ENCODE data around the gene HOTAIR.

Gene HOTAIR

DNA sequence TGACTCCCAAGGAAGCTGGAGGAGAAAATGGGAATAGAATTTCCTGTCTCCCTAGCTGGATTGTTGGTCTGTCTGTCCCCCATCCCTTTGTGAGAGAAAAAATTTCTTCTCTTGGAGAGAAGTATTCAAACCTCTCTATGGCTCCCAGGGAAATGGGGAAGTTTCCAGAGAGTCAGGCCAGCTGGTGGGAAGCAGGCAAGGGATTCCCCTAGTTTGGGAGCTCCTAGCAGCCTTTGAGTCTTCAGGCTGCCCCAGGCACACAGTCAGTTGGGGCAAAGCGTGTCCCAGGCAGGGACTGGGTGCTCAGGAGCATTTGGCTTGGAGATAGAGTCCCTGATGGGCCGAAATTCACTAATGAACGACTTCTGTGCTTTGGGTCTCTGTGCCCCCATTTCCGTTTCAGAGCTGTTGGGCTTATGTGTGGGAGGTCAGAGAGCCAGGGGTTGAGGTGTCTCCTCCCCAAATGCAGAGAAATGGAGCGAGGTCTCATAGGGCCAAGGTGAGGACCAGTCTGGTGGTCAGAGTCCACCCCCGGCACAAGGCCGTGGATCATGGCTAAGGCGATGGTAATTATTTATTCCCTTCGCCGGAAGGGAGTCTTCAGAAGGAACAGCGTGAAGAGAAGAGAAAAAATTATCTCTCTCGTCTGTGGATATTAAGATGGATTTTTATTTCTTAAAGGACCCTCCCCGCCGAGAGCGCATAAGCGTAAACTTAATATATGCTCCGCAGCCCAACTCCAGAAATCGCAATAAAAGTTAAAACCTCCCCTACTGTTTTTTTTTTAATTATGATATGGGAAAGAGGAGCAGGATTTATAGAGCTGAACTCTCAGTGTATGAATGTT, 18.6 kb upstream of the HOTAIR start:
- ChIA-PET CTCF (interaction anchor here (1.2 to 4.0 kb wide), 5 partner anchors 9 to 214 kb away, joined by 3 to 20 read pairs (median 14); partner anchors contain the start of gene HOXC5), POLR2A (no interaction called here)
- no peak for DNase-seq (ENCODE audit: extremely low spot score)
- TF ChIP-seq CTCF (IDR thresholded peaks at IDR 0.05; ENCODE audit: control extremely low read depth, extremely low read depth, low read depth, missing control alignments): no peak

DNA sequence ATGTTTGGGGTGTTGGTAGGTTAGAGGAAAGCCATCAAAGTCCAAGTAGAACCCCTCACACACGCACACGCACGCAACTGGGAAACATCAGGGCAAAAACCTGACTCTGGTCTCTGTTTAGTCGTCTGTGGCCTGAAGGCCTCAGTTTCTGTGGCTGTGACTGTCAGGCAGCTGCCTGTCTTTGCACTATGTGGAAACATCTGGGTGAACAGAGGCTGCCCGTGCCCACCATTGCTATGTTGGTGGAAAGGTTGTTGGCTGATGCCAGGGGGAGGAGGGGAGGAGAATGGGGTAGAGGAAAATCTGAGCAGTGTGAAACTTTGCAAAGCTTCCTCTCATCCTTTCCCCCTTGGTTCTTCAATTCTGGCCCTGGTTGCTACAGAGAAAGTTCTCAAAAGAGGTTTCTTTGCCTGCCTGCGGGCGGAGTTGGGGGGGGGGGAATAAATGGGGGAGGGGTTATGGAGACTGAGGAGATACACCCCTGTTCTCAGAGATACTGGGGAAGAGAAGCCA, 17.7 kb upstream of the HOTAIR start:
- ChIA-PET CTCF (interaction anchor here (0.8 to 4.0 kb wide), 8 partner anchors 8 to 223 kb away, joined by 3 to 20 read pairs (median 14); partner anchors contain the start of gene HOXC5), POLR2A (no interaction called here)
- no peak for DNase-seq (ENCODE audit: extremely low spot score)
- TF ChIP-seq CTCF (IDR thresholded peaks at IDR 0.05; ENCODE audit: control extremely low read depth, extremely low read depth, low read depth, missing control alignments): no peak

- TF ChIP-seq CTCF (IDR thresholded peaks at IDR 0.05; ENCODE audit: control extremely low read depth, extremely low read depth, low read depth, missing control alignments): no peak
- CTCF ChIA-PET: interaction anchor here (0.6 to 4.0 kb wide), 14 partner anchors 10 to 333 kb away, joined by 3 to 20 read pairs (median 5); partner anchors contain the start of genes COPZ1 and HOXC5
- no peak for DNase-seq (ENCODE audit: extremely low spot score)
- POLR2A ChIA-PET: no interaction called here
Measured at GRCh38 chr12:53991077-53991460, 16.3 kb upstream of the HOTAIR start.

GRCh38 chr12:53990311-53991076, 15.7 kb upstream of the HOTAIR start:
- POLR2A ChIA-PET: no interaction called here
- no peak for TF ChIP-seq CTCF (IDR thresholded peaks at IDR 0.05; ENCODE audit: control extremely low read depth, extremely low read depth, low read depth, missing control alignments)
- CTCF ChIA-PET: interaction anchor here (0.6 to 4.0 kb wide), 13 partner anchors 10 to 334 kb away, joined by 3 to 20 read pairs (median 5); partner anchors contain the start of genes COPZ1 and HOXC5
- DNase-seq (ENCODE audit: extremely low spot score): no peak

DNA sequence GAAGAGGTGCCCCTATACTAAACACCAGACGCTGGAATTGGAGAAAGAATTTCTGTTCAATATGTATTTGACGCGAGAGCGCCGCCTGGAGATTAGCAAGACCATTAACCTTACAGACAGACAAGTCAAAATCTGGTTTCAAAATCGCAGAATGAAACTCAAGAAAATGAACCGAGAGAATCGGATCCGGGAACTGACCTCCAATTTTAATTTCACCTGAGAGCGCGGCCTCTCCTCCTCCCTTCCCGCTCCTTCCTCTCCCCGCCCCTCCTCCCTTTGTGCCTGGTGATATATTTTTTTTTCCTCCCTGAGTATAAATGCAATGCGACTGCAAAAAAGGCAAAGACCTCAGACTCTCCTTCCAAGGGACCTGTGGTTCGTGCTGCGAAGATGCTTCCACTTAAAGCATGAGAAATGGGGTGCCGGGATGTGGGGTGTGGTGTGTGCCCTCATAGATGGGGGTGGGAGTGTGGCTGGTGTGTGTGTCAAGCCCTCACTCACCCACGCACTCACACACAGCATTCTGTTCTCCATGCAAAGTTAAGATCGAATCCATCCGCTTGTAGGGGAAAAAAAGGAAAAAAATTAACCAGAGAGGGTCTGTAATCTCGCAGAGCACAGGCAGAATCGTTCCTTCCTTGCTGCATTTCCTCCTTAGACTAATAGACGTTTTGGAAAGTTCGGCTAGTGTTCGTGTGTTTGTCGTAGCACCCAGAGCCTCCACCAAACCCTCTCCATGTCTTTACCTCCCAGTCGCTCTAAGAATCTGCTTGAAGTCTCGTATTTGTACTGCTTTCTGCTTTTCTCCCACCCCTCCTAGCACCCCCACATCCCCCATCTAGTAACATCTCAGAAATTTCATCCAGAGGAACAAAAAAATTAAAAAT, 14.7 kb upstream of the HOTAIR start:
- peak; percentile 68 for DNase-seq (ENCODE audit: extremely low spot score)
- TF ChIP-seq CTCF (IDR thresholded peaks at IDR 0.05; ENCODE audit: control extremely low read depth, extremely low read depth, low read depth, missing control alignments): peak; percentile 58
- POLR2A ChIA-PET: no interaction called here
- CTCF ChIA-PET: interaction anchor here (0.7 to 5.6 kb wide), 10 partner anchors 17 to 410 kb away, joined by 3 to 74 read pairs (median 17); partner anchors contain the start of genes HOXC5 and HOXC8
